CD4-positive, alpha-beta memory T cell (primary cell): ENCODE data around the gene ADAMTS15. TPM values are rescaled to one million over a fixed set of nuclear protein-coding genes. Genes with fewer than 3 reads are reported as not detected.

Experiments used
- CTCF ChIA-PET: fragments of 350-600 bp; sonication (Branson Sonifier 250); formaldehyde crosslinking; loops from one replicate; lab custom pipeline; 2021; ENCODE audit warnings: inconsistent platforms; ENCODE audit not compliant: partially characterized antibody; lab: Charles Lee
- POLR2A ChIA-PET: fragments of 350-600 bp; sonication (Branson Sonifier 250); formaldehyde crosslinking; loops from one replicate; lab custom pipeline; 2021; ENCODE audit not compliant: partially characterized antibody; lab: Charles Lee
- DNase-seq, 5 donors: peaks; one replicate each; pipeline versions ENCODE4 v3.0.0 to v3.0.0-alpha.2; 2020 to 2022; ENCODE audit warnings: mixed read lengths in 1 of 5
- H3K27ac ChIP-seq: one replicate; pipeline ENCODE4 v1.7.0; 2013; ENCODE audit warnings: low read depth, low read length
- H3K27me3 ChIP-seq: 2 replicates; pipeline ENCODE4 v1.7.0; 2013; ENCODE audit warnings: mild to moderate bottlenecking, low read length, moderate library complexity; ENCODE audit not compliant: insufficient read depth
- H3K36me3 ChIP-seq: 2 replicates; pipeline ENCODE4 v1.7.0; 2013; ENCODE audit warnings: mild to moderate bottlenecking, low read length, moderate library complexity; ENCODE audit not compliant: insufficient read depth
- H3K4me1 ChIP-seq: 2 replicates; pipeline ENCODE4 v1.7.0; 2013; ENCODE audit warnings: mild to moderate bottlenecking, low read length, moderate library complexity; ENCODE audit not compliant: insufficient read depth
- H3K4me3 ChIP-seq, 2 donors: one replicate each; pipeline ENCODE4 v1.7.0; 2013; ENCODE audit warnings: low read length in 2 of 2, mild to moderate bottlenecking in 1 of 2
- H3K9me3 ChIP-seq, 2 donors: one replicate each; pipeline ENCODE4 v1.7.0; 2013; ENCODE audit warnings: low read length in 2 of 2, control low read depth in 1 of 2; ENCODE audit not compliant: control insufficient read depth in 1 of 2
- H3K27ac Mint-ChIP-seq, 7 donors: one replicate each; pipeline ENCODE4 v1.8.0; 2020 to 2021; ENCODE audit warnings: mixed read lengths in 7 of 7, mild to moderate bottlenecking in 6 of 7, inconsistent platforms in 3 of 7, moderate library complexity in 3 of 7
- H3K27me3 Mint-ChIP-seq, 2 donors: one replicate each; pipeline ENCODE4 v1.8.0; 2020 to 2021; ENCODE audit warnings: mixed read lengths in 2 of 2
- H3K36me3 Mint-ChIP-seq, 2 donors: one replicate each; pipeline ENCODE4 v1.8.0; 2020 to 2021; ENCODE audit warnings: mixed read lengths in 2 of 2, inconsistent platforms in 1 of 2, mild to moderate bottlenecking in 1 of 2
- H3K4me1 Mint-ChIP-seq, 4 donors: one replicate each; pipeline ENCODE4 v1.8.0; 2020 to 2021; ENCODE audit warnings: mixed read lengths in 4 of 4, mild to moderate bottlenecking in 1 of 4
- H3K4me3 Mint-ChIP-seq, 8 donors: one replicate each; pipeline ENCODE4 v1.8.0; 2020 to 2021; ENCODE audit warnings: mixed read lengths in 8 of 8, mild to moderate bottlenecking in 7 of 8, moderate library complexity in 6 of 8, inconsistent platforms in 3 of 8
- H3K9me3 Mint-ChIP-seq, 8 donors: one replicate each; pipeline ENCODE4 v1.8.0; 2020 to 2021; ENCODE audit warnings: mixed read lengths in 8 of 8, mild to moderate bottlenecking in 5 of 8, inconsistent platforms in 3 of 8, moderate library complexity in 1 of 8
- intact Hi-C: fragments of 100-400 bp; cut with micrococcal nuclease; formaldehyde crosslinking; loops from one replicate; pipeline ENCODE4 v1.15.1; 2023
- polyA plus RNA-seq, 2 donors: library from polyadenylated mRNA; unstranded; fragments of 300-500 nt; fragmentation: Illumina TruSeq; gene quantifications; one replicate each; pipeline ENCODE4 v1.2.3, GENCODE V29; 2021
- total RNA-seq, 2 experiments: library from RNA; stranded (reverse); gene quantifications; one replicate each; pipeline ENCODE4 v1.2.3, GENCODE V29; 2021

ADAMTS15 gene
- total and polyA plus RNA-seq, 4 experiments from 2014 or later, result not detected

GRCh38 chr11:130509942-130510341, 61.5 kb downstream of the ADAMTS15 start:
- H3K4me1 ChIP-seq, result no peaks in the 10 kb centered on the region
- no peaks in the 10 kb centered on the region for H3K27me3 ChIP-seq
- H3K27ac Mint-ChIP-seq, result no peak overlapping the region
- no peak for DNase-seq
- H3K27me3 Mint-ChIP-seq, result peaks cover 3 to 13% of the 10 kb centered on the region in 2 donors
- no peak overlapping the region for H3K4me3 ChIP-seq
- no peak overlapping the region for H3K27ac ChIP-seq
- CTCF ChIA-PET, result no interaction called here
- H3K9me3 ChIP-seq, result no peaks in the 10 kb centered on the region
- intact Hi-C loops, result no loop called here
- H3K4me1 Mint-ChIP-seq, result no peaks in the 10 kb centered on the region
- peaks cover 0 to 8% of the 10 kb centered on the region in 2 donors for H3K36me3 Mint-ChIP-seq
- no peaks in the 10 kb centered on the region for H3K36me3 ChIP-seq
- H3K9me3 Mint-ChIP-seq, result peaks cover 3 to 34% (median 19%) of the 10 kb centered on the region in 8 donors
- H3K4me3 Mint-ChIP-seq, result no peak overlapping the region
- POLR2A ChIA-PET, result no interaction called here

GRCh38 chr11:130510407-130511006, 62.1 kb downstream of the ADAMTS15 start:
- ChIA-PET POLR2A (no interaction called here), CTCF (no interaction called here)
- H3K4me1 ChIP-seq, result no peaks in the 10 kb centered on the region
- peaks cover 3 to 28% (median 17%) of the 10 kb centered on the region in 8 donors for H3K9me3 Mint-ChIP-seq
- no peak overlapping the region for H3K27ac Mint-ChIP-seq
- no peak overlapping the region for H3K4me3 ChIP-seq
- intact Hi-C loops, result no loop called here
- H3K36me3 ChIP-seq, result no peaks in the 10 kb centered on the region
- H3K4me3 Mint-ChIP-seq, result no peak overlapping the region
- peaks cover 3 to 15% of the 10 kb centered on the region in 2 donors for H3K27me3 Mint-ChIP-seq
- H3K27me3 ChIP-seq, result no peaks in the 10 kb centered on the region
- H3K36me3 Mint-ChIP-seq, result peaks cover 0 to 8% of the 10 kb centered on the region in 2 donors
- no peak for DNase-seq
- H3K27ac ChIP-seq, result no peak overlapping the region
- H3K9me3 ChIP-seq, result no peaks in the 10 kb centered on the region
- no peaks in the 10 kb centered on the region for H3K4me1 Mint-ChIP-seq

GRCh38 chr11:130511765-130512164, 63.3 kb downstream of the ADAMTS15 start:
- no peak overlapping the region for H3K4me3 ChIP-seq
- no peak for DNase-seq
- Mint-ChIP-seq H3K27ac (no peak overlapping the region), H3K4me1 (no peaks in the 10 kb centered on the region), H3K36me3 (peaks cover 0 to 4% of the 10 kb centered on the region in 2 donors), H3K9me3 (peaks cover 3 to 17% (median 9%) of the 10 kb centered on the region in 8 donors), H3K4me3 (no peak overlapping the region), H3K27me3 (peaks cover under 1 to 12% of the 10 kb centered on the region in 2 donors)
- POLR2A ChIA-PET, result no interaction called here
- no peaks in the 10 kb centered on the region for H3K27me3 ChIP-seq
- H3K4me1 ChIP-seq, result no peaks in the 10 kb centered on the region
- no peaks in the 10 kb centered on the region for H3K9me3 ChIP-seq
- no peaks in the 10 kb centered on the region for H3K36me3 ChIP-seq
- intact Hi-C loops, result no loop called here
- no peak overlapping the region for H3K27ac ChIP-seq
- CTCF ChIA-PET, result no interaction called here

- H3K36me3 Mint-ChIP-seq, result peaks cover 0 to 4% of the 10 kb centered on the region in 2 donors
- H3K36me3 ChIP-seq, result no peaks in the 10 kb centered on the region
- DNase-seq, result no peak
- intact Hi-C loops, result no loop called here
- no peak overlapping the region for H3K4me3 ChIP-seq
- H3K4me1 ChIP-seq, result no peaks in the 10 kb centered on the region
- POLR2A ChIA-PET, result no interaction called here
- H3K9me3 ChIP-seq, result no peaks in the 10 kb centered on the region
- H3K4me3 Mint-ChIP-seq, result no peak overlapping the region
- no peaks in the 10 kb centered on the region for H3K27me3 ChIP-seq
- H3K9me3 Mint-ChIP-seq, result peaks cover 2 to 13% (median 7%) of the 10 kb centered on the region in 8 donors
- H3K27ac Mint-ChIP-seq, result no peak overlapping the region
- no peak overlapping the region for H3K27ac ChIP-seq
- CTCF ChIA-PET, result no interaction called here
- H3K4me1 Mint-ChIP-seq, result no peaks in the 10 kb centered on the region
- H3K27me3 Mint-ChIP-seq, result peaks cover 0 to 11% of the 10 kb centered on the region in 2 donors
These were observed 64.2 kb downstream of the ADAMTS15 start for GRCh38 chr11:130512662-130513061.

GRCh38 chr11:130513132-130513531, 64.7 kb downstream of the ADAMTS15 start:
- Mint-ChIP-seq H3K36me3 (peaks cover 0 to under 1% of the 10 kb centered on the region in 2 donors), H3K4me3 (no peak overlapping the region), H3K4me1 (no peaks in the 10 kb centered on the region), H3K27me3 (peaks cover 1 to 6% of the 10 kb centered on the region in 2 donors), H3K27ac (no peak overlapping the region), H3K9me3 (peaks cover 0 to 9% (median 3%) of the 10 kb centered on the region in 8 donors)
- Histone ChIP-seq H3K36me3 (no peaks in the 10 kb centered on the region), H3K4me3 (no peak overlapping the region), H3K27ac (no peak overlapping the region), H3K27me3 (no peaks in the 10 kb centered on the region), H3K4me1 (no peaks in the 10 kb centered on the region), H3K9me3 (no peaks in the 10 kb centered on the region)
- ChIA-PET POLR2A (no interaction called here), CTCF (no interaction called here)
- no peak for DNase-seq
- intact Hi-C loops, result no loop called here

GRCh38 chr11:130514316-130514715, 65.9 kb downstream of the ADAMTS15 start:
- Mint-ChIP-seq H3K36me3 (no peaks in the 10 kb centered on the region), H3K27me3 (peaks cover 1 to 6% of the 10 kb centered on the region in 2 donors), H3K4me3 (no peak overlapping the region), H3K9me3 (no peaks in the 10 kb centered on the region), H3K4me1 (no peaks in the 10 kb centered on the region), H3K27ac (no peak overlapping the region)
- CTCF ChIA-PET, result no interaction called here
- Histone ChIP-seq H3K27ac (no peak overlapping the region), H3K9me3 (no peaks in the 10 kb centered on the region), H3K36me3 (no peaks in the 10 kb centered on the region), H3K4me1 (no peaks in the 10 kb centered on the region), H3K4me3 (no peak overlapping the region), H3K27me3 (no peaks in the 10 kb centered on the region)
- POLR2A ChIA-PET, result no interaction called here
- intact Hi-C loops, result no loop called here
- no peak for DNase-seq

GRCh38 chr11:130514851-130515250, 66.4 kb downstream of the ADAMTS15 start:
- CTCF ChIA-PET, result no interaction called here
- H3K27ac ChIP-seq, result no peak overlapping the region

More at GRCh38 chr11:130514851-130515250, 66.4 kb downstream of the ADAMTS15 start:
- no peak overlapping the region for H3K4me3 ChIP-seq
- POLR2A ChIA-PET, result no interaction called here
- H3K36me3 ChIP-seq, result no peaks in the 10 kb centered on the region
- intact Hi-C loops, result no loop called here
- Mint-ChIP-seq H3K27me3 (peaks cover 1 to 6% of the 10 kb centered on the region in 2 donors), H3K4me3 (no peak overlapping the region), H3K9me3 (no peaks in the 10 kb centered on the region), H3K4me1 (no peaks in the 10 kb centered on the region), H3K36me3 (no peaks in the 10 kb centered on the region), H3K27ac (no peak overlapping the region)
- no peak for DNase-seq
- H3K9me3 ChIP-seq, result no peaks in the 10 kb centered on the region
- H3K4me1 ChIP-seq, result no peaks in the 10 kb centered on the region
- H3K27me3 ChIP-seq, result no peaks in the 10 kb centered on the region
